ENCODE results near the gene TNFRSF14. TPM values are rescaled to one million over a fixed set of nuclear protein-coding genes. Genes with fewer than 3 reads are reported as not detected.
A peak's percentile ranks its signal among the peaks of the same experiment; 100 is the strongest.

Gene TNFRSF14
- total and polyA plus RNA-seq, 9 of the 15 experiments (the other 6 are each of a cell fraction or from before 2014, with no cell fraction given), result 0.11 to 2.3 (median 0.68) TPM; not detected in 2

DNA sequence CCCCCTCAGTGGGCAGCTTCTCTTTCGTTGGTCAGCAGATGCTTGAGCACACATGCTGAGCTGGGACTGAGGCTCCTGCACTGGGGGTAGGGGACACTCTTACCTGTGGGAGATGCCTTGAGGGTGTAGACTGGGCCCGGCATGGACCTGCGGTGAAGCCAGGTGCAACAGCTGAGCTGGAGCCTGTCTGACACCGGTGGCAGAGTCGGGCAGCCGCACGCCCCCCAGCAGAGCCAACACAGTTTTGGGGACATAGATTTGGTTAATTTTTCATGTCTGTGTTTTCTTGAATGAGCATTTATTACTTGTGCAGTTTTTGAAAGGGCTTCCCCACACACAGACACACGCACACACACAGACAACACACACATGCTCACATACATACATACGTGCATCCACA, 20.2 kb upstream of the TNFRSF14 start:
- Histone ChIP-seq H4K20me1 (replicated peaks; ENCODE audit: control insufficient read depth, insufficient read depth, low read length) (peaks cover 6% of the 10 kb centered on the region; the same call in 1 of the 2 replicates), H3K9me1 (ENCODE audit: control insufficient read depth, insufficient read depth, low read length) (no peaks in the 10 kb centered on the region), H3K27me3 (ENCODE audit: control insufficient read depth in 2 of 2, insufficient read depth in 2 of 2, low read length in 2 of 2) (peaks cover 30 to 61% of the 10 kb centered on the region in 2 experiments; a peak in 4 of 5 replicates), H3K9me3 (replicated peaks; ENCODE audit: control insufficient read depth, insufficient read depth, low read depth, low read length) (no peaks in the 10 kb centered on the region), H2AFZ (ENCODE audit: low read depth, low read length) (no peak overlapping the region), H3K36me3 (ENCODE audit: control insufficient read depth, insufficient read depth, low read length) (no peaks in the 10 kb centered on the region), H3K79me2 (ENCODE audit: control insufficient read depth, insufficient read depth, low read length) (no peaks in the 10 kb centered on the region), H3K4me2 (ENCODE audit: insufficient read depth, low read length) (no peak overlapping the region), H3K4me3 (no peak overlapping the region), H3K27ac (ENCODE audit: extremely low read depth, low read depth, low read length) (no peak overlapping the region), H3K9ac (ENCODE audit: insufficient read depth in 1 of 2, low read depth in 2 of 2, low read length in 2 of 2) (peak overlapping the region in 1 of 2 experiments; percentile 73; a peak in 1 of 4 replicates), H3K4me1 (replicated peaks in 1 of 2; ENCODE audit: control insufficient read depth in 2 of 2, insufficient read depth in 2 of 2, low read length in 2 of 2) (peaks cover 5 to 67% of the 10 kb centered on the region in 2 experiments)
- TF ChIP-seq KLF1 (tag; IDR thresholded peaks at IDR 0.05) (no peak), SIRT6 (IDR thresholded peaks at IDR 0.05; ENCODE audit: low read depth, low read length) (no peak)
- in situ Hi-C loops (cut with MboI), result loop anchor here (5.0 to 25.0 kb wide), 2 partner anchors 124 to 349 kb away; partner anchors contain the start of genes FAAP20 and PEX10
- no peak for ATAC-seq
- FAIRE-seq, result no peak
- DNase-seq (ENCODE audit: extremely low read depth in 1 of 4, low spot score in 3 of 4), result no peak
- CTCF ChIA-PET (ENCODE audit: low intra/inter-chr PET ratio), result no interaction called here
- intact Hi-C loops (cut with micrococcal nuclease), result no loop called here
- no TSS peak for BruUV-seq (replicated peaks)
- WGBS (ENCODE audit: insufficient coverage, low coverage, missing lambda C conversion rate), result 39% methylated on average over 9 of the region's 9 CpGs
- POLR2A ChIA-PET, result interaction anchor here (0.7 to 1.5 kb wide), 3 partner anchors 10 to 75 kb away, joined by 3 to 4 read pairs (median 3); partner anchors contain the start of gene PANK4

DNA sequence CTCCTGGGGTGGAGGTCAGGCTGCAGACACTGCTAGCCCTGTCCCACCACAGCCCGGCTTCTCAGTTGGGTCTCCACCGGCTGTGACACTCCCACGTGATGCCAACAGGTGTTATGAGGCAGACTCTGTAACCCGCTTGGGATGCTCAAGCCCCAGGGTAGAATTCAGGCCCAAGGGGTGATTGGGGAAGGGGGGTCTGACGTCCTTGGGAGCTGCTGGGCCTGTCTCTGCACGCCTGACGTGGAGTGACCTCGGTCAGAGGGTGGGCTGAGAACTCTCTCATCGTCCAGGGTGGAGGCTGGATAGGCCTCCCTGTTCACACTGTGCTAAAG, 18.4 kb upstream of the TNFRSF14 start:
- Histone ChIP-seq H3K4me1 (replicated peaks in 1 of 2; ENCODE audit: control insufficient read depth in 2 of 2, insufficient read depth in 2 of 2, low read length in 2 of 2) (peaks cover 23 to 70% of the 10 kb centered on the region in 2 experiments), H3K4me2 (ENCODE audit: insufficient read depth, low read length) (no peak overlapping the region), H3K27ac (ENCODE audit: extremely low read depth, low read depth, low read length) (no peak overlapping the region), H3K4me3 (no peak overlapping the region), H3K9ac (ENCODE audit: insufficient read depth in 1 of 2, low read depth in 2 of 2, low read length in 2 of 2) (no peak overlapping the region; a peak in 1 of 4 replicates), H3K9me3 (replicated peaks; ENCODE audit: control insufficient read depth, insufficient read depth, low read depth, low read length) (no peaks in the 10 kb centered on the region), H2AFZ (ENCODE audit: low read depth, low read length) (no peak overlapping the region), H4K20me1 (replicated peaks; ENCODE audit: control insufficient read depth, insufficient read depth, low read length) (no peaks in the 10 kb centered on the region), H3K9me1 (ENCODE audit: control insufficient read depth, insufficient read depth, low read length) (peaks cover 3% of the 10 kb centered on the region), H3K27me3 (ENCODE audit: control insufficient read depth in 2 of 2, insufficient read depth in 2 of 2, low read length in 2 of 2) (peaks cover 15 to 45% of the 10 kb centered on the region in 2 experiments; a peak in 4 of 5 replicates), H3K79me2 (ENCODE audit: control insufficient read depth, insufficient read depth, low read length) (no peaks in the 10 kb centered on the region), H3K36me3 (ENCODE audit: control insufficient read depth, insufficient read depth, low read length) (no peaks in the 10 kb centered on the region)
- no TSS peak for BruUV-seq (replicated peaks)
- TF ChIP-seq MECOM (CRISPR knock-in tag; IDR thresholded peaks at IDR 0.05), result no peak
- TF ChIP-seq, protein P1, sequence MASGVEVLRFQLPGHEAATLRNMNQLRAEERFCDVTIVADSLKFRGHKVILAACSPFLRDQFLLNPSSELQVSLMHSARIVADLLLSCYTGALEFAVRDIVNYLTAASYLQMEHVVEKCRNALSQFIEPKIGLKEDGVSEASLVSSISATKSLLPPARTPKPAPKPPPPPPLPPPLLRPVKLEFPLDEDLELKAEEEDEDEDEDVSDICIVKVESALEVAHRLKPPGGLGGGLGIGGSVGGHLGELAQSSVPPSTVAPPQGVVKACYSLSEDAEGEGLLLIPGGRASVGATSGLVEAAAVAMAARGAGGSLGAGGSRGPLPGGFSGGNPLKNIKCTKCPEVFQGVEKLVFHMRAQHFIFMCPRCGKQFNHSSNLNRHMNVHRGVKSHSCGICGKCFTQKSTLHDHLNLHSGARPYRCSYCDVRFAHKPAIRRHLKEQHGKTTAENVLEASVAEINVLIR (CRISPR knock-in tag; IDR thresholded peaks at IDR 0.05), result no peak
- no peak for TF ChIP-seq MED1 (CRISPR knock-in tag; IDR thresholded peaks at IDR 0.05; ENCODE audit: borderline replicate concordance)
- TF ChIP-seq RHOXF2B (CRISPR knock-in tag; conservative IDR thresholded peaks at IDR 0.05), result no peak
- TF ChIP-seq STAT5A (IDR thresholded peaks at IDR 0.05; ENCODE audit: borderline replicate concordance, low read length), result no peak
- no peak for TF ChIP-seq SRSF3 (IDR thresholded peaks at IDR 0.05; ENCODE audit: insufficient read depth, low read length)
- TF ChIP-seq, protein P2, sequence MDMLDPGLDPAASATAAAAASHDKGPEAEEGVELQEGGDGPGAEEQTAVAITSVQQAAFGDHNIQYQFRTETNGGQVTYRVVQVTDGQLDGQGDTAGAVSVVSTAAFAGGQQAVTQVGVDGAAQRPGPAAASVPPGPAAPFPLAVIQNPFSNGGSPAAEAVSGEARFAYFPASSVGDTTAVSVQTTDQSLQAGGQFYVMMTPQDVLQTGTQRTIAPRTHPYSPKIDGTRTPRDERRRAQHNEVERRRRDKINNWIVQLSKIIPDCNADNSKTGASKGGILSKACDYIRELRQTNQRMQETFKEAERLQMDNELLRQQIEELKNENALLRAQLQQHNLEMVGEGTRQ (CRISPR knock-in tag; IDR thresholded peaks at IDR 0.05), result peak; percentile 3; the same call in 1 of the 2 replicates
- TF ChIP-seq NELFE (IDR thresholded peaks at IDR 0.05; ENCODE audit: insufficient read depth, insufficient read length), result no peak
- TF ChIP-seq TAF9B (IDR thresholded peaks at IDR 0.05; ENCODE audit: partially characterized antibody), result no peak
- POLR2A ChIA-PET, result no interaction called here
- ATAC-seq (no peak), DNase-seq (ENCODE audit: extremely low read depth in 1 of 4, low spot score in 3 of 4) (no peak), FAIRE-seq (no peak)
- in situ Hi-C loops (cut with MboI) (loop anchor here (5.0 to 25.0 kb wide), 2 partner anchors 125 to 350 kb away; partner anchors contain the start of genes FAAP20 and PEX10), intact Hi-C loops (cut with micrococcal nuclease) (no loop called here)
- 4% methylated on average over 9 of the region's 9 CpGs for WGBS (ENCODE audit: insufficient coverage, low coverage, missing lambda C conversion rate)
- CTCF ChIA-PET (ENCODE audit: low intra/inter-chr PET ratio), result no interaction called here
